Neuronal stem cell (in vitro differentiated cells): ENCODE results near the gene RPIA.
"Not testable (repeated sequence)": the region's sequence is repeated elsewhere in the genome, so short reads cannot be mapped to it uniquely, and the experiment has no call there.

ENCODE experiments used
- DNase-seq: peaks from one replicate; pipeline ENCODE4 v3.0.0-alpha.2; 2013; ENCODE audit warnings: low spot score
- H2AFZ ChIP-seq: one replicate; pipeline ENCODE4 v1.6.1; 2013; ENCODE audit warnings: mild to moderate bottlenecking, low read length, inconsistent platforms
- H2AK5ac ChIP-seq: 2 replicates; pipeline ENCODE4 v1.6.1; 2013; ENCODE audit warnings: low read depth, mild to moderate bottlenecking, inconsistent platforms, low read length, moderate library complexity, mixed read lengths
- H2BK120ac ChIP-seq: 2 replicates; pipeline ENCODE4 v1.6.1; 2013; ENCODE audit warnings: low read depth, mild to moderate bottlenecking, inconsistent platforms, low read length, moderate library complexity, mixed read lengths
- H2BK12ac ChIP-seq: one replicate; pipeline ENCODE4 v1.6.1; 2013; ENCODE audit warnings: low read length, inconsistent platforms
- H2BK15ac ChIP-seq: 2 replicates; pipeline ENCODE4 v1.6.1; 2013; ENCODE audit warnings: mild to moderate bottlenecking, low read length, inconsistent platforms, mixed read lengths
- H2BK5ac ChIP-seq: one replicate; pipeline ENCODE4 v1.6.1; 2013; ENCODE audit warnings: inconsistent platforms, mild to moderate bottlenecking, low read length, moderate library complexity
- H3K14ac ChIP-seq: one replicate; pipeline ENCODE4 v1.6.1; 2013; ENCODE audit warnings: low read length, inconsistent platforms
- H3K18ac ChIP-seq: 2 replicates; pipeline ENCODE4 v1.6.1; 2013; ENCODE audit warnings: low read length, inconsistent platforms
- H3K23ac ChIP-seq: 2 replicates; pipeline ENCODE4 v1.6.1; 2013; ENCODE audit warnings: low read depth, mild to moderate bottlenecking, mixed read lengths, low read length, inconsistent platforms; ENCODE audit not compliant: poor library complexity
- H3K27ac ChIP-seq: replicated peaks from 3 replicates; pipeline ENCODE4 v1.5.1; 2013; ENCODE audit warnings: low read length, inconsistent platforms
- H3K27me3 ChIP-seq, 3 experiments: 2 replicates each; pipeline ENCODE4 v1.6.1; 2013; ENCODE audit warnings: low read length in 3 of 3, mild to moderate bottlenecking in 2 of 3, inconsistent platforms in 1 of 3, low read depth in 1 of 3, mixed read lengths in 1 of 3, moderate library complexity in 1 of 3; ENCODE audit not compliant: control insufficient read depth in 3 of 3, insufficient read depth in 3 of 3
- H3K36me3 ChIP-seq, 2 donors: replicated peaks in 1 of 2; 2 replicates each; pipeline ENCODE4 v1.6.1; 2013; ENCODE audit warnings: low read length in 2 of 2; ENCODE audit not compliant: control insufficient read depth in 2 of 2, insufficient read depth in 2 of 2
- H3K4ac ChIP-seq: 2 replicates; pipeline ENCODE4 v1.6.1; 2013; ENCODE audit warnings: inconsistent platforms, mild to moderate bottlenecking, low read length, moderate library complexity
- H3K4me1 ChIP-seq, 2 donors: 1 replicate in 1 of 2; 2 replicates in 1 of 2; pipeline ENCODE4 v1.6.1; 2013; ENCODE audit warnings: low read length in 2 of 2, low read depth in 1 of 2; ENCODE audit not compliant: control insufficient read depth in 2 of 2, insufficient read depth in 1 of 2
- H3K4me2 ChIP-seq: one replicate; pipeline ENCODE4 v1.6.1; 2013; ENCODE audit warnings: mild to moderate bottlenecking, low read length, inconsistent platforms; ENCODE audit not compliant: insufficient read depth, poor library complexity, severe bottlenecking
- H3K4me3 ChIP-seq, 2 donors: 2 replicates each; pipeline ENCODE4 v1.5.1; 2013; ENCODE audit warnings: low read length in 2 of 2, mild to moderate bottlenecking in 2 of 2, inconsistent platforms in 1 of 2, moderate library complexity in 1 of 2
- H3K79me1 ChIP-seq: one replicate; pipeline ENCODE4 v1.6.1; 2013; ENCODE audit warnings: low read depth, mild to moderate bottlenecking, inconsistent platforms, low read length, moderate library complexity
- H3K9ac ChIP-seq: one replicate; pipeline ENCODE4 v1.6.1; 2013; ENCODE audit warnings: mild to moderate bottlenecking, low read depth, low read length, inconsistent platforms; ENCODE audit not compliant: poor library complexity
- H3K9me3 ChIP-seq, 2 donors: replicated peaks in 1 of 2; 2 replicates each; pipeline versions ENCODE3 to v1.6.1; 2013; ENCODE audit warnings: low read length in 2 of 2, mild to moderate bottlenecking in 2 of 2, inconsistent platforms in 1 of 2, low read depth in 1 of 2, mixed read lengths in 1 of 2, moderate library complexity in 1 of 2; ENCODE audit not compliant: control insufficient read depth in 2 of 2, insufficient read depth in 1 of 2
- H4K8ac ChIP-seq: one replicate; pipeline ENCODE4 v1.6.1; 2013; ENCODE audit warnings: low read depth, mild to moderate bottlenecking, inconsistent platforms, low read length, moderate library complexity
- H4K91ac ChIP-seq: one replicate; pipeline ENCODE4 v1.6.1; 2013; ENCODE audit warnings: low read length, low read depth, mild to moderate bottlenecking, inconsistent platforms; ENCODE audit not compliant: poor library complexity
- WGBS, 2 donors: extraction: QIAGEN DNeasy Blood & Tissue Kit; methylation state at CpG; one replicate each; pipeline ENCODE4 v1.1.7; 2013; ENCODE audit warnings: missing lambda C conversion rate in 2 of 2, mixed read lengths in 1 of 2; ENCODE audit not compliant: insufficient read length in 2 of 2, insufficient replicate concordance in 1 of 2; ENCODE audit errors: extremely low coverage in 2 of 2; 5-methylcytosine and 5-hydroxymethylcytosine counted together

The RPIA gene

DNA sequence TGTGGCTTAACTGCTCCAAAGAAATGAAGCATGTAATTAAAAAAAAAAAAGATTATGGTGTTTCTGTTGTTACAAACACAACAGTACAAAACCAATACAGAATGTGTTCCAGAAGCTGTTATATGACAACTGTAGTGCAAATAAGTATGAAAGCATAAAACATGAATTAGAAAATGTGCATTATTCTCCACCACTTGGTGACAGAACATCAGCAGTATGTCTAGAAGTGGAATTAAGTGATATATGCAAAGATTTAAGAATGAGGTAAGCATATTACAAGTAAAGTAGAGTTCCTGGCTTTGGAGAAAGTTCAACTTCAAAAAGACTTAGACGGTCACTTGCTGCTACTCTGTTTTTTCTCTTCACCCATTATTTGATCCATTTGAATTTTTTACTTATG lies 105.0 kb downstream of the RPIA start:
- WGBS, 2 donors = no CpG with 5 or more reads among the region's 1 CpG

DNA sequence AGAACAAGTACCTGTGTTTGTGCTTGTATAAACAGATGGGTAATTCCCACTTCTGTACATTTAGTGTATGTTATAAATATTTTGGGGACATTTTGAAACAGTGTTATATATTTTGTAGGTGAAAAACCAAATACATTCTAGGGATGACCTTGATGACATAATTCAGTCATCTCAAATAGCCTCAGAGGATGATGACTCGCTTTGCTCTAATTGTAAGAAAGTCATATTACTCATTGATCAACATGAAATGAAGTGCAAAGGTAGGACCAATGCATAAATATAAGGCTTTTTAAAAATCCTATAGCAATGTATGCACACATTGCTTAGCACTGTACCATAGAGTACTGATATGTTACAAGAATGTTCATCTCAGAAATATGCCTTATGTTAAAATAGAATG lies 105.7 kb downstream of the RPIA start:
- not testable (repeated sequence) for H4K8ac ChIP-seq, DNase-seq, H3K4me1 ChIP-seq, H3K27ac ChIP-seq, H3K18ac ChIP-seq, H3K23ac ChIP-seq, H3K79me1 ChIP-seq, H3K9ac ChIP-seq, H2BK5ac ChIP-seq, H3K36me3 ChIP-seq, H3K14ac ChIP-seq, H2AFZ ChIP-seq, H3K4me2 ChIP-seq, H3K4ac ChIP-seq, H4K91ac ChIP-seq, H2AK5ac ChIP-seq, H2BK15ac ChIP-seq, H2BK120ac ChIP-seq, H3K27me3 ChIP-seq, H3K4me3 ChIP-seq, H3K9me3 ChIP-seq, H2BK12ac ChIP-seq
- WGBS, 2 donors = no CpG with 5 or more reads among the region's 1 CpG

More for the DNA sequence above, 105.0 kb downstream of the RPIA start:
- DNase-seq, H3K4ac ChIP-seq, H3K4me3 ChIP-seq, H4K91ac ChIP-seq, H3K9ac ChIP-seq, H3K4me2 ChIP-seq, H2BK12ac ChIP-seq, H2AK5ac ChIP-seq, H2BK5ac ChIP-seq, H3K14ac ChIP-seq, H2AFZ ChIP-seq, H3K27ac ChIP-seq, H3K36me3 ChIP-seq, H3K79me1 ChIP-seq, H3K27me3 ChIP-seq, H3K4me1 ChIP-seq, H4K8ac ChIP-seq, H3K9me3 ChIP-seq, H2BK15ac ChIP-seq, H3K23ac ChIP-seq, H3K18ac ChIP-seq, H2BK120ac ChIP-seq: not testable (repeated sequence)
